Right ventricle myocardium superior (tissue), 1 donor: ENCODE results near the gene NFIB. TPM values are rescaled to one million over a fixed set of nuclear protein-coding genes. Genes with fewer than 3 reads are reported as not detected.
A peak's percentile ranks its signal among the peaks of the same experiment; 100 is the strongest.

ENCODE experiments used
- ATAC-seq: fragments of 200-7000 bp; cut with Tn5 transposase; one replicate; pipeline ENCODE4 v1.9.1; 2020; ENCODE audit warnings: mild to moderate bottlenecking; ENCODE audit not compliant: poor library complexity
- DNase-seq: peaks from one replicate; pipeline ENCODE4 v3.0.0-alpha.2; 2020
- intact Hi-C: fragments of 100-400 bp; cut with DNase I; formaldehyde crosslinking; loops from one replicate; pipeline ENCODE4 v1.11.2; 2022
- total RNA-seq: library from RNA; stranded (reverse); fragmentation: NEBNext Ultra II Directional; extraction: Animal tissue kit (Norgen Biotek cat#: 25700); gene quantifications from one replicate; pipeline ENCODE4 v1.2.1, GENCODE V29; 2021
- donor health status: DM: no; HTN: yes; CAD: no; lungs with severe emphysema.

Gene NFIB
- total RNA-seq, 1 donor from 2014 or later: 104 TPM

- no peak for DNase-seq
- intact Hi-C loops: no loop called here
Observed at GRCh38 chr9:14189578-14189977, 124.4 kb downstream of the NFIB start.

GRCh38 chr9:14189146-14189545 lies 124.8 kb downstream of the NFIB start:
- no peak for ATAC-seq
- intact Hi-C loops: no loop called here

More at GRCh38 chr9:14189578-14189977, 124.4 kb downstream of the NFIB start:
- no peak for ATAC-seq

GRCh38 chr9:14188538-14188937 lies 125.4 kb downstream of the NFIB start:
- intact Hi-C loops: no loop called here
- DNase-seq (no peak), ATAC-seq (no peak)

More at GRCh38 chr9:14189146-14189545, 124.8 kb downstream of the NFIB start:
- no peak for DNase-seq

- DNase-seq (no peak), ATAC-seq (no peak)
- intact Hi-C loops: no loop called here
Observed at GRCh38 chr9:14188011-14188410, 125.9 kb downstream of the NFIB start.

- no peak for ATAC-seq
- no peak for DNase-seq
- intact Hi-C loops: no loop called here
Observed at GRCh38 chr9:14186096-14186495, 127.8 kb downstream of the NFIB start.

- DNase-seq: no peak
- intact Hi-C loops: no loop called here
- no peak for ATAC-seq
Observed at GRCh38 chr9:14185016-14185415, 128.9 kb downstream of the NFIB start.

GRCh38 chr9:14183001-14183400 lies 130.9 kb downstream of the NFIB start:
- ATAC-seq (no peak), DNase-seq (no peak)
- intact Hi-C loops: no loop called here

- intact Hi-C loops: no loop called here
- no peak for ATAC-seq
- no peak for DNase-seq
Observed at GRCh38 chr9:14180960-14181537, 132.9 kb downstream of the NFIB start.

GRCh38 chr9:14180093-14180959 lies 133.6 kb downstream of the NFIB start:
- peak; percentile 74 for ATAC-seq
- peak; percentile 66 for DNase-seq
- intact Hi-C loops: no loop called here

GRCh38 chr9:14179449-14179848 lies 134.5 kb downstream of the NFIB start:
- DNase-seq (no peak), ATAC-seq (peak; percentile 30)
- intact Hi-C loops: no loop called here

- ATAC-seq (no peak), DNase-seq (no peak)
- intact Hi-C loops: no loop called here
Observed at GRCh38 chr9:14175778-14176177, 138.2 kb downstream of the NFIB start.

GRCh38 chr9:14173713-14174112 lies 140.2 kb downstream of the NFIB start:
- peak; percentile 53 for DNase-seq
- intact Hi-C loops: no loop called here
- ATAC-seq: no peak

GRCh38 chr9:14170973-14171596 lies 142.9 kb downstream of the NFIB start:
- DNase-seq: no peak
- intact Hi-C loops: no loop called here
- ATAC-seq: no peak

GRCh38 chr9:14170392-14170931 lies 143.5 kb downstream of the NFIB start:
- ATAC-seq (no peak), DNase-seq (no peak)
- intact Hi-C loops: no loop called here

GRCh38 chr9:14168381-14168780 lies 145.6 kb downstream of the NFIB start:
- ATAC-seq (no peak), DNase-seq (no peak)
- intact Hi-C loops: no loop called here

GRCh38 chr9:14165376-14166035 lies 148.4 kb downstream of the NFIB start:
- intact Hi-C loops: no loop called here
- ATAC-seq (peak; percentile 16), DNase-seq (no peak)

- DNase-seq: no peak
- no peak for ATAC-seq
- intact Hi-C loops: no loop called here
Observed at GRCh38 chr9:14164908-14165307, 149.0 kb downstream of the NFIB start.

GRCh38 chr9:14159440-14160216 lies 154.3 kb downstream of the NFIB start:
- intact Hi-C loops: loop anchor here (5.0 kb wide), 1 partner anchor 33 kb away; no protein-coding TSS in a partner anchor
- DNase-seq (no peak), ATAC-seq (peak; percentile 29)
